Peyer's patch (tissue), 4 donors: ENCODE data around the gene DNAJC8.

Experiments used
- CTCF ChIP-seq, 6 experiments: fragments of 450-650 bp in 4 of 6; fragments of 200-600 bp in 2 of 6; sonication (generic) in 1 of 6; IDR thresholded peaks; one replicate each; pipeline ENCODE4 v1.5.1; 2017 to 2019; ENCODE audit warnings: antibody characterized with exemption in 6 of 6, mild to moderate bottlenecking in 3 of 6, moderate library complexity in 1 of 6
- POLR2A ChIP-seq, 2 donors: fragments of 450-650 bp; IDR thresholded peaks; one replicate each; pipeline ENCODE4 v1.5.1; 2017; ENCODE audit warnings: antibody characterized with exemption in 2 of 2, mild to moderate bottlenecking in 2 of 2, moderate library complexity in 2 of 2

- TF ChIP-seq CTCF (IDR thresholded peaks at IDR 0.05) (no peak), POLR2A (IDR thresholded peaks at IDR 0.05) (no peak)
Measured at GRCh38 chr1:28265577-28265976, 32.7 kb upstream of the DNAJC8 start.
